HG03139 (cell line): Measurements from ENCODE around the gene CTSF.
"Not testable (repeated sequence)": the region's sequence is repeated elsewhere in the genome, so short reads cannot be mapped to it uniquely, and the experiment has no call there.

Experiments
- ATAC-seq: cut with Tn5 transposase; IDR thresholded peaks from one replicate; pipeline ENCODE4 v1.9.1; 2021; ENCODE audit not compliant: unreplicated experiment

CTSF gene

GRCh38 chr11:66589996-66590675 lies 21.7 kb upstream of the CTSF start:
- ATAC-seq, result no peak

- ATAC-seq, result not testable (repeated sequence)
Observed at GRCh38 chr11:66589315-66589714, 20.9 kb upstream of the CTSF start.

- no peak for ATAC-seq
Observed at GRCh38 chr11:66586136-66586535, 17.7 kb upstream of the CTSF start.

- not testable (repeated sequence) for ATAC-seq
Observed at GRCh38 chr11:66585447-66585846, 17.0 kb upstream of the CTSF start.

- ATAC-seq, result not testable (repeated sequence)
Observed at GRCh38 chr11:66582565-66583147, 14.2 kb upstream of the CTSF start.

- no peak for ATAC-seq
Observed at GRCh38 chr11:66581261-66581660, 12.9 kb upstream of the CTSF start.

- ATAC-seq, result no peak
Observed at GRCh38 chr11:66580803-66581202, 12.4 kb upstream of the CTSF start.

- ATAC-seq, result no peak
Observed at GRCh38 chr11:66579017-66579606, 10.7 kb upstream of the CTSF start.

- ATAC-seq, result no peak
Observed at GRCh38 chr11:66570850-66571180, 2.4 kb upstream of the CTSF start.

GRCh38 chr11:66570079-66570849 lies 1.9 kb upstream of the CTSF start:
- no peak for ATAC-seq

- ATAC-seq, result no peak
Observed at GRCh38 chr11:66569076-66569475, 670 bp upstream of the CTSF start.

- ATAC-seq, result no peak
Observed at GRCh38 chr11:66567787-66568123, 651 bp downstream of the CTSF start.

- no peak for ATAC-seq
Observed at GRCh38 chr11:66566221-66566620, 2.2 kb downstream of the CTSF start.

GRCh38 chr11:66564984-66565383 lies 3.4 kb downstream of the CTSF start:
- no peak for ATAC-seq

GRCh38 chr11:66564538-66564937 lies 3.9 kb downstream of the CTSF start:
- ATAC-seq, result no peak

- no peak for ATAC-seq
Observed at GRCh38 chr11:66563832-66564231, 4.6 kb downstream of the CTSF start.

GRCh38 chr11:66562907-66563583 lies 5.4 kb downstream of the CTSF start:
- no peak for ATAC-seq

GRCh38 chr11:66562275-66562674 lies 6.1 kb downstream of the CTSF start:
- no peak for ATAC-seq

- no peak for ATAC-seq
Observed at GRCh38 chr11:66561975-66562248, 6.5 kb downstream of the CTSF start.

- ATAC-seq, result no peak
Observed at GRCh38 chr11:66561178-66561974, 7.0 kb downstream of the CTSF start.
